RWPE1 (cell line): ENCODE data around the gene GRM1.

ENCODE experiments used
- CTCF ChIA-PET: fragments of 350-600 bp; sonication (Branson Sonifier 250); formaldehyde crosslinking; extraction: SDS; loops from one replicate; lab custom pipeline; 2021; lab: Yijun Ruan, JAX
- POLR2A ChIA-PET: fragments of 400-600 bp; formaldehyde crosslinking; extraction: SDS; loops from one replicate; lab custom pipeline; 2020; ENCODE audit warnings: antibody characterized with exemption; ENCODE audit not compliant: low non-redundant PET; lab: Yijun Ruan, JAX
- DNase-seq: peaks from one replicate; pipeline ENCODE4 v3.0.0; 2012; ENCODE audit warnings: low spot score
- H3K27ac ChIP-seq: fragments of 450-650 bp; 2 replicates; pipeline ENCODE4 v1.5.1; 2017
- TF ChIP-seq, protein P1 (sequence below): fragments of 450-650 bp; conservative IDR thresholded peaks from 2 replicates; pipeline ENCODE4 v1.5.1; 2017; ENCODE audit warnings: low read depth, mild to moderate bottlenecking

GRM1 gene

DNA sequence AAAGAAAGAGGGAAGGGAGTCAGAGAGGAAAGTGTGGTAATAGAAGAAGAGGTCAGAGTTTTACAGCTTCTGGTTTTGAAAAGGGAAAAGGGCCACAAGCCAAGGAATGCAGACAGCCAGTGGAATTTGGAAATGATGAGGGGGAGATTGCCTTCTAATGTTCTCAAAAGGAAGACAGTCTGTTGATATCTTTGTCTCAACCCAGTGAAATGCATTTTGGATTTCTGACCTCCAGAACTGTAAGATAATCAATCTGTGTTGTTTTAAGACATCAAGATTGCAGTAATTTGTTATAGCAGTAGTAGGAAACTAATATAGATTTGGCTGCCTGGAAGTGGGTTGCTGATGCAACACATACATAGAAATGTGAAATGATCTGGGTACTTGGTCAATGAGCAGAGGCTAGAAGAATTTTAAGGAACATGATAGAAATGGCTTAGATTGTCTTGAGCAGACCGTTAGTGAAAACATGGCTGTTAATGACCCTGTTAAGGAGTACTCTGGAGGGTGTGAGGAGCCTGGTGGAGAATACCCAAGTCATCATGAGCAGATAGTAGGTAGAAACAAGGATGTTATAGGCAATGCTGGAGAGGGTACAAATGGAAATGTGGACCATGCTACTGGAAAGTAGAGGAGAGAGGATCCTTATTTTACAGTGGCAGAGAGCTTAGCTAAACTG, 259.0 kb downstream of the GRM1 start:
- no peak overlapping the region for H3K27ac ChIP-seq
- ChIA-PET CTCF (no interaction called here), POLR2A (no interaction called here)
- no peak for DNase-seq
- TF ChIP-seq, protein P1, sequence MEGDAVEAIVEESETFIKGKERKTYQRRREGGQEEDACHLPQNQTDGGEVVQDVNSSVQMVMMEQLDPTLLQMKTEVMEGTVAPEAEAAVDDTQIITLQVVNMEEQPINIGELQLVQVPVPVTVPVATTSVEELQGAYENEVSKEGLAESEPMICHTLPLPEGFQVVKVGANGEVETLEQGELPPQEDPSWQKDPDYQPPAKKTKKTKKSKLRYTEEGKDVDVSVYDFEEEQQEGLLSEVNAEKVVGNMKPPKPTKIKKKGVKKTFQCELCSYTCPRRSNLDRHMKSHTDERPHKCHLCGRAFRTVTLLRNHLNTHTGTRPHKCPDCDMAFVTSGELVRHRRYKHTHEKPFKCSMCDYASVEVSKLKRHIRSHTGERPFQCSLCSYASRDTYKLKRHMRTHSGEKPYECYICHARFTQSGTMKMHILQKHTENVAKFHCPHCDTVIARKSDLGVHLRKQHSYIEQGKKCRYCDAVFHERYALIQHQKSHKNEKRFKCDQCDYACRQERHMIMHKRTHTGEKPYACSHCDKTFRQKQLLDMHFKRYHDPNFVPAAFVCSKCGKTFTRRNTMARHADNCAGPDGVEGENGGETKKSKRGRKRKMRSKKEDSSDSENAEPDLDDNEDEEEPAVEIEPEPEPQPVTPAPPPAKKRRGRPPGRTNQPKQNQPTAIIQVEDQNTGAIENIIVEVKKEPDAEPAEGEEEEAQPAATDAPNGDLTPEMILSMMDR: no peak

GRCh38 chr6:146289816-146290588, 261.1 kb downstream of the GRM1 start:
- ChIA-PET CTCF (no interaction called here), POLR2A (no interaction called here)
- TF ChIP-seq, protein P1: no peak
- peak; percentile 20 for DNase-seq
- no peak overlapping the region for H3K27ac ChIP-seq

DNA sequence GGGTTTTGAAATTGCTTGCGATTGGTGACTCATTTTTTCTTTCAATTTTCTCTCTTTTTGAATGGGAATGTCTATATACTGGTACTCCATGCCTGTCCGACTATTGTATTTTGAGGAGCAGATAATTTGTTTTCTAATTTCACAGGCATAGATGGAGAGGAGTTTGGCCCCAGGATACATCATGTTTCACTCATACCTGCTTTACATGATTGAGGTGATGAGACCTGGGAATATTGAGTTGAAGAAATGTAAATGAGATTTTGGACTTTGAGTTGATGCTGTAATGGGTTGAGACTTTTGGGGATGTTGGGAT, 261.7 kb downstream of the GRM1 start:
- ChIA-PET CTCF (no interaction called here), POLR2A (no interaction called here)
- no peak for DNase-seq
- TF ChIP-seq, protein P1: no peak
- no peak overlapping the region for H3K27ac ChIP-seq

DNA sequence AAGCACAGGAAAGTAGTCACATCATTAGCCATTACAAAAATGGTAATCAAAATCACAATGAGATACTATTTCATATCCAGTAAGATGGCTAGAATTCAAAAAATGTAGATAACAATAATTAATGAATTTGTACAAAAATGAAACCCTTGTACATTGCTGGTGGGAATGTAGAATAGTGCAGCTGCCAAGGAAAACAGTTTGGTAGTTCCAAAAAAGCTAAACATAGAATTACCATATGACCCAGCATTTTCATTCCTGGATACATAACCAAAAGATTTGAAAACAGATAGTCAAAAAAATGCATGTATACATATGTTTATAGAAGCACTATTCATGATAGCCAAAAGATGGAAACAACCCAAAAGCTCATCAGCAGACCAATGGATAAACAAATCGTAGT, 263.6 kb downstream of the GRM1 start:
- TF ChIP-seq, protein P1: no peak
- ChIA-PET POLR2A (no interaction called here), CTCF (no interaction called here)
- no peak overlapping the region for H3K27ac ChIP-seq
- DNase-seq: no peak

- ChIA-PET CTCF (interaction anchor here (0.6 kb wide), 1 partner anchor 427 kb away, joined by 3 read pairs; no protein-coding TSS in a partner anchor), POLR2A (no interaction called here)
- no peak overlapping the region for H3K27ac ChIP-seq
- DNase-seq: no peak
- TF ChIP-seq, protein P1: no peak
Measured at GRCh38 chr6:146295695-146296094, 266.8 kb downstream of the GRM1 start.

DNA sequence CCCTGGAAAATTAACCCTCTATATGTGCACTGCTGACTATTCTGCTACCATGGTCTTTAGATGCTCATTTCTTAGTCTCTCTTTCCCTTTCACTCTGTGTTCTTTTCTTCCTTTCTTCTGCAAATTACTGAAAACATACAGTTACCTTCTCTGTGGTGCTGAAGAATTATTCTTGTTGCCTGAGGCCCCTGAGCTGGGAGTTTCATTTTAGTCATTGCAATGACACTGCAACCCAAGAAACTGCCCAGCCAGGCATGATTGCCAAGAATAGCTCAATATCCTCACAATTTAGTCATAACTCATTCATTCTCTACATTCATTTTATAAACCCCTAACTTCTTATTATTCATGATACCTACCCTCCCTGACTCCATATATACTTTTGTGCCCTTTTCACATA, 269.0 kb downstream of the GRM1 start:
- POLR2A ChIA-PET: no interaction called here
- H3K27ac ChIP-seq: no peak overlapping the region
- TF ChIP-seq, protein P1: no peak
- CTCF ChIA-PET: no interaction called here
- DNase-seq: no peak
